ENCODE measurements around the gene PRSS57.

DNA sequence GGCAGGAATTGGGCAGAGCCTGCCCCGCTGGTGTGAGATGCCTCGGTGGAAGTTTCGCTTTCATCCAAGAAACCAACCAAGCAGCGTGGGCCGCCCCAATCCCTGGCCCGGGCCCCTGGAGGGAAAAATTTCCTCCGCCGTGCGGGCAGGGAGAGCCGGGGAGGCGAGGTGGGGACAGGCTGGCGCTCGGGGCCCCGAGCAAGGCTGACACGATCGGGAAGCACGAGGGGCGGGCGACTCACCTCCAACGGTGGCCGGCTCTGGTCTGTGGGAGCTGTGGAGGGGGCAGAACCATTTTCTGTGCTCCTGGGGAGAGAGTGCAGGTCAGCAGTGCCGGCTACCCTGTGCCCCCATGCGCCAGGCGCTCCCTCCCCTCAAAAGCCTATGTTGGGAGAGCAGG lies 43.3 kb downstream of the PRSS57 start:
- TF ChIP-seq, protein P1, sequence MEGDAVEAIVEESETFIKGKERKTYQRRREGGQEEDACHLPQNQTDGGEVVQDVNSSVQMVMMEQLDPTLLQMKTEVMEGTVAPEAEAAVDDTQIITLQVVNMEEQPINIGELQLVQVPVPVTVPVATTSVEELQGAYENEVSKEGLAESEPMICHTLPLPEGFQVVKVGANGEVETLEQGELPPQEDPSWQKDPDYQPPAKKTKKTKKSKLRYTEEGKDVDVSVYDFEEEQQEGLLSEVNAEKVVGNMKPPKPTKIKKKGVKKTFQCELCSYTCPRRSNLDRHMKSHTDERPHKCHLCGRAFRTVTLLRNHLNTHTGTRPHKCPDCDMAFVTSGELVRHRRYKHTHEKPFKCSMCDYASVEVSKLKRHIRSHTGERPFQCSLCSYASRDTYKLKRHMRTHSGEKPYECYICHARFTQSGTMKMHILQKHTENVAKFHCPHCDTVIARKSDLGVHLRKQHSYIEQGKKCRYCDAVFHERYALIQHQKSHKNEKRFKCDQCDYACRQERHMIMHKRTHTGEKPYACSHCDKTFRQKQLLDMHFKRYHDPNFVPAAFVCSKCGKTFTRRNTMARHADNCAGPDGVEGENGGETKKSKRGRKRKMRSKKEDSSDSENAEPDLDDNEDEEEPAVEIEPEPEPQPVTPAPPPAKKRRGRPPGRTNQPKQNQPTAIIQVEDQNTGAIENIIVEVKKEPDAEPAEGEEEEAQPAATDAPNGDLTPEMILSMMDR (IDR thresholded peaks at IDR 0.05), result no peak
- TF ChIP-seq POLR2A (IDR thresholded peaks at IDR 0.05) (no peak), POLR2AphosphoS5 (IDR thresholded peaks at IDR 0.05) (no peak), EP300 (IDR thresholded peaks at IDR 0.05) (no peak)
